Caco-2 (cell line): ENCODE measurements around the gene KIF19. TPM values are rescaled to one million over a fixed set of nuclear protein-coding genes. Genes with fewer than 3 reads are reported as not detected.

ENCODE experiments used
- BruUV-seq: library from RNA; stranded (reverse); fragments of 400-500 nt; replicated peaks from 2 replicates; lab custom pipeline; 2021; lab: Mats Ljungman, UMichigan
- CTCF ChIA-PET: fragments of 300-600 bp; sonication (Branson Sonifier 250); formaldehyde crosslinking; loops from one replicate; lab custom pipeline; 2022; ENCODE audit warnings: antibody characterized with exemption; lab: Charles Lee
- POLR2A ChIA-PET: fragments of 300-600 bp; sonication (Branson Sonifier 250); formaldehyde crosslinking; loops from one replicate; lab custom pipeline; 2022; ENCODE audit warnings: antibody characterized with exemption; lab: Charles Lee
- DNase-seq, 2 experiments: peaks; one replicate each; pipeline versions ENCODE4 v3.0.0 to v3.0.0-alpha.2; 2020 to 2022
- H3K27me3 ChIP-seq: replicated peaks from 2 replicates; pipeline ENCODE4 v1.6.0; 2011; ENCODE audit warnings: low read length; ENCODE audit not compliant: control insufficient read depth, insufficient read depth
- H3K36me3 ChIP-seq: 2 replicates; pipeline ENCODE4 v1.5.1; 2011; ENCODE audit warnings: low read length; ENCODE audit not compliant: control insufficient read depth, insufficient read depth
- H3K4me1 ChIP-seq: fragments of 250-450 bp; sonication (Bioruptor Pico); 2 replicates; pipeline ENCODE4 v1.5.1; 2020; ENCODE audit warnings: mild to moderate bottlenecking
- H3K4me3 ChIP-seq: 2 replicates; pipeline ENCODE4 v1.5.1; 2011; ENCODE audit warnings: low read depth, mild to moderate bottlenecking, control low read depth, low read length
- H3K9me3 ChIP-seq: fragments of 250-450 bp; sonication (Bioruptor Pico); 2 replicates; pipeline ENCODE4 v1.5.1; 2020; ENCODE audit warnings: mild to moderate bottlenecking, moderate library complexity
- H3K27ac Mint-ChIP-seq: one replicate; pipeline ENCODE4 v1.8.0; 2022; ENCODE audit warnings: mixed read lengths; ENCODE audit not compliant: unreplicated experiment
- H3K27me3 Mint-ChIP-seq: one replicate; pipeline ENCODE4 v1.8.0; 2022; ENCODE audit warnings: mixed read lengths; ENCODE audit not compliant: insufficient read depth, unreplicated experiment
- H3K36me3 Mint-ChIP-seq: one replicate; pipeline ENCODE4 v1.8.0; 2022; ENCODE audit warnings: mild to moderate bottlenecking, mixed read lengths; ENCODE audit not compliant: insufficient read depth, unreplicated experiment
- H3K4me1 Mint-ChIP-seq: one replicate; pipeline ENCODE4 v1.8.0; 2022; ENCODE audit warnings: low read depth, mixed read lengths; ENCODE audit not compliant: unreplicated experiment
- H3K4me3 Mint-ChIP-seq: one replicate; pipeline ENCODE4 v1.8.0; 2022; ENCODE audit warnings: mild to moderate bottlenecking, moderate library complexity, mixed read lengths; ENCODE audit not compliant: unreplicated experiment
- H3K9me3 Mint-ChIP-seq: one replicate; pipeline ENCODE4 v1.8.0; 2022; ENCODE audit warnings: mixed read lengths; ENCODE audit not compliant: unreplicated experiment
- intact Hi-C: fragments of 100-400 bp; cut with micrococcal nuclease; formaldehyde crosslinking; loops from one replicate; pipeline ENCODE4 v1.10.0; 2022; ENCODE audit not compliant: unreplicated experiment
- total RNA-seq: library from RNA; stranded (reverse); gene quantifications from 2 replicates; pipeline ENCODE4 v1.2.3, GENCODE V29; 2022
- TF ChIP-seq, protein P1 (sequence below), 2 experiments: fragments of 200-600 bp in 1 of 2; IDR thresholded peaks; 1 replicate in 1 of 2; 2 replicates in 1 of 2; pipeline versions ENCODE4 v1.5.1 to v1.8.0; 2011 to 2022; ENCODE audit warnings: antibody characterized with exemption in 1 of 2, control low read depth in 1 of 2, inconsistent platforms in 1 of 2, low read depth in 1 of 2, low read length in 1 of 2, mild to moderate bottlenecking in 1 of 2, moderate library complexity in 1 of 2; ENCODE audit not compliant: insufficient read depth in 1 of 2, severe bottlenecking in 1 of 2, unreplicated experiment in 1 of 2

The KIF19 gene
- total RNA-seq, 1 experiment from 2014 or later = not detected

- peak overlapping the region; percentile 73 for H3K27ac Mint-ChIP-seq
- H3K36me3 Mint-ChIP-seq = peaks cover 5% of the 10 kb centered on the region
- H3K4me3 Mint-ChIP-seq = no peak overlapping the region
- peak; percentile 69 to 71 for DNase-seq
- H3K4me1 ChIP-seq = peaks cover 18% of the 10 kb centered on the region
- no TSS peak for BruUV-seq
- no peaks in the 10 kb centered on the region for H3K27me3 Mint-ChIP-seq
- POLR2A ChIA-PET = no interaction called here
- H3K9me3 ChIP-seq = no peaks in the 10 kb centered on the region
- intact Hi-C loops = no loop called here
- no peak overlapping the region for H3K4me3 ChIP-seq
- H3K27me3 ChIP-seq = no peaks in the 10 kb centered on the region
- H3K36me3 ChIP-seq = no peaks in the 10 kb centered on the region
- TF ChIP-seq, protein P1, sequence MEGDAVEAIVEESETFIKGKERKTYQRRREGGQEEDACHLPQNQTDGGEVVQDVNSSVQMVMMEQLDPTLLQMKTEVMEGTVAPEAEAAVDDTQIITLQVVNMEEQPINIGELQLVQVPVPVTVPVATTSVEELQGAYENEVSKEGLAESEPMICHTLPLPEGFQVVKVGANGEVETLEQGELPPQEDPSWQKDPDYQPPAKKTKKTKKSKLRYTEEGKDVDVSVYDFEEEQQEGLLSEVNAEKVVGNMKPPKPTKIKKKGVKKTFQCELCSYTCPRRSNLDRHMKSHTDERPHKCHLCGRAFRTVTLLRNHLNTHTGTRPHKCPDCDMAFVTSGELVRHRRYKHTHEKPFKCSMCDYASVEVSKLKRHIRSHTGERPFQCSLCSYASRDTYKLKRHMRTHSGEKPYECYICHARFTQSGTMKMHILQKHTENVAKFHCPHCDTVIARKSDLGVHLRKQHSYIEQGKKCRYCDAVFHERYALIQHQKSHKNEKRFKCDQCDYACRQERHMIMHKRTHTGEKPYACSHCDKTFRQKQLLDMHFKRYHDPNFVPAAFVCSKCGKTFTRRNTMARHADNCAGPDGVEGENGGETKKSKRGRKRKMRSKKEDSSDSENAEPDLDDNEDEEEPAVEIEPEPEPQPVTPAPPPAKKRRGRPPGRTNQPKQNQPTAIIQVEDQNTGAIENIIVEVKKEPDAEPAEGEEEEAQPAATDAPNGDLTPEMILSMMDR (IDR thresholded peaks at IDR 0.05; ENCODE audit: insufficient read depth in 1 of 2, low read depth in 1 of 2, low read length in 1 of 2, severe bottlenecking in 1 of 2, unreplicated experiment in 1 of 2) = peak; percentile 41
- H3K4me1 Mint-ChIP-seq = peaks cover 20% of the 10 kb centered on the region
- CTCF ChIA-PET = interaction anchor here (0.6 to 4.4 kb wide), 12 partner anchors 9 to 248 kb away, joined by 3 to 110 read pairs (median 5); partner anchors contain the start of gene GPR142
- H3K9me3 Mint-ChIP-seq = peaks cover 4% of the 10 kb centered on the region
Measured at GRCh38 chr17:74380086-74380958, 54.3 kb downstream of the KIF19 start.

- peak overlapping the region; percentile 73 for H3K27ac Mint-ChIP-seq
- ChIA-PET POLR2A (interaction anchor here (0.6 kb wide), 1 partner anchor 73 kb away, joined by 7 read pairs; no protein-coding TSS in a partner anchor), CTCF (interaction anchor here (0.6 to 4.4 kb wide), 9 partner anchors 11 to 113 kb away, joined by 3 to 110 read pairs (median 5); partner anchors contain the start of gene GPR142)
- no peaks in the 10 kb centered on the region for H3K9me3 ChIP-seq
- peaks cover 9% of the 10 kb centered on the region for H3K9me3 Mint-ChIP-seq
- intact Hi-C loops = no loop called here
- peaks cover 20% of the 10 kb centered on the region for H3K4me1 Mint-ChIP-seq
- H3K36me3 ChIP-seq = no peaks in the 10 kb centered on the region
- H3K27me3 ChIP-seq = no peaks in the 10 kb centered on the region
- no TSS peak for BruUV-seq
- no peak overlapping the region for H3K4me3 Mint-ChIP-seq
- peaks cover 19% of the 10 kb centered on the region for H3K4me1 ChIP-seq
- DNase-seq = no peak
- TF ChIP-seq, protein P1 (IDR thresholded peaks at IDR 0.05; ENCODE audit: insufficient read depth in 1 of 2, low read depth in 1 of 2, low read length in 1 of 2, severe bottlenecking in 1 of 2, unreplicated experiment in 1 of 2) = peak in 1 of 2 experiments; percentile 7
- H3K4me3 ChIP-seq = no peak overlapping the region
- H3K27me3 Mint-ChIP-seq = no peaks in the 10 kb centered on the region
- H3K36me3 Mint-ChIP-seq = peaks cover 5% of the 10 kb centered on the region
Measured at GRCh38 chr17:74380959-74381808, 55.2 kb downstream of the KIF19 start.

DNA sequence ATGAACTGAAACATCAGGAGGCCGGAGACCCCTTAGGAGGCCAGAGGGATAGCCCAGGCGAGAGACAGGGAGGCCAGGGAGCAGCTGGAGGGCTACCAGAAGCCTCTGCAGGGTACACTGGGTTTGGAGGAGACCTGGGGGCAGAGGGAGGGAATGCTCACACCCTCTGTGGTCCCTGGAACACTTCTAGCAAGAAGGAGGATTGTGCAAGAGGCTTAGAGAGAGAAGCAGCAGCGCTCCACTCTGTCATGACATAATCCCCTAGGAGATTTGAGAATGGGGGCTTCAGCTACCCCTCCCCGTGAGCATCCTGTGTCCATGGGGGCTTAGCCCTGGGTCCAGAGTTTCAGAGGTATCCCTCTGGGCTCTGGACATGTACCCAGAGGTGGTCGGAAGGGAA lies 57.1 kb downstream of the KIF19 start:
- TF ChIP-seq, protein P1 (IDR thresholded peaks at IDR 0.05; ENCODE audit: insufficient read depth in 1 of 2, low read depth in 1 of 2, low read length in 1 of 2, severe bottlenecking in 1 of 2, unreplicated experiment in 1 of 2) = no peak
- CTCF ChIA-PET = interaction anchor here (1.3 kb wide), 1 partner anchor 15 kb away, joined by 11 read pairs; no protein-coding TSS in a partner anchor

More for the DNA sequence above, 57.1 kb downstream of the KIF19 start:
- Mint-ChIP-seq H3K36me3 (peaks cover 5% of the 10 kb centered on the region), H3K9me3 (peaks cover 9% of the 10 kb centered on the region), H3K27me3 (no peaks in the 10 kb centered on the region), H3K4me3 (no peak overlapping the region), H3K27ac (no peak overlapping the region), H3K4me1 (peaks cover 20% of the 10 kb centered on the region)
- H3K9me3 ChIP-seq = no peaks in the 10 kb centered on the region
- intact Hi-C loops = no loop called here
- no peaks in the 10 kb centered on the region for H3K27me3 ChIP-seq
- POLR2A ChIA-PET = no interaction called here
- H3K4me1 ChIP-seq = peaks cover 27% of the 10 kb centered on the region
- no peaks in the 10 kb centered on the region for H3K36me3 ChIP-seq
- DNase-seq = no peak
- no peak overlapping the region for H3K4me3 ChIP-seq
- BruUV-seq = no TSS peak
